WTC11 (cell line): Measurements from ENCODE around the gene VEZF1. TPM values are rescaled to one million over a fixed set of nuclear protein-coding genes. Genes with fewer than 3 reads are reported as not detected.
A peak's percentile ranks its signal among the peaks of the same experiment; 100 is the strongest.

Experiments used
- ATAC-seq: fragments of 200-7000 bp; cut with Tn5 transposase; 2 replicates; pipeline ENCODE4 v1.10.0; 2021; ENCODE audit warnings: mild to moderate bottlenecking, moderate library complexity
- CTCF ChIA-PET: fragments of 300-600 bp; sonication (Branson Sonifier 250); formaldehyde crosslinking; loops from one replicate; lab custom pipeline; 2021; ENCODE audit warnings: antibody characterized with exemption; lab: Charles Lee
- POLR2A ChIA-PET: fragments of 350-600 bp; sonication (Branson Sonifier 250); formaldehyde crosslinking; loops from one replicate; lab custom pipeline; 2021; ENCODE audit warnings: antibody characterized with exemption; lab: Charles Lee
- DNase-seq: peaks from one replicate; pipeline ENCODE4 v3.0.0; 2021; ENCODE audit warnings: low spot score
- H3K27ac Mint-ChIP-seq: 2 replicates; pipeline ENCODE4 v1.8.0; 2021; ENCODE audit warnings: mixed read lengths
- H3K27me3 Mint-ChIP-seq: 2 replicates; pipeline ENCODE4 v1.8.0; 2021; ENCODE audit warnings: low read depth, mild to moderate bottlenecking, moderate library complexity, mixed read lengths
- H3K36me3 Mint-ChIP-seq: 2 replicates; pipeline ENCODE4 v1.8.0; 2021; ENCODE audit warnings: mixed read lengths
- H3K4me1 Mint-ChIP-seq: 2 replicates; pipeline ENCODE4 v1.8.0; 2022; ENCODE audit warnings: mixed read lengths
- H3K4me3 Mint-ChIP-seq: 2 replicates; pipeline ENCODE4 v1.8.0; 2021; ENCODE audit warnings: mild to moderate bottlenecking, moderate library complexity, mixed read lengths
- H3K9me3 Mint-ChIP-seq: 2 replicates; pipeline ENCODE4 v1.8.0; 2021; ENCODE audit warnings: mixed read lengths
- AFF4 ChIP-seq: sonication (generic); formaldehyde crosslinking; IDR thresholded peaks from 2 replicates; pipeline ENCODE4 v1.8.1; 2023; ENCODE audit warnings: mild to moderate bottlenecking, missing genetic modification reagents, borderline replicate concordance
- ATF3 ChIP-seq: sonication (generic); formaldehyde crosslinking; conservative IDR thresholded peaks from 2 replicates; pipeline ENCODE4 v1.8.1; 2022; ENCODE audit warnings: mild to moderate bottlenecking, missing genetic modification reagents
- ELF4 ChIP-seq: sonication (generic); formaldehyde crosslinking; IDR thresholded peaks from 2 replicates; pipeline ENCODE4 v1.8.1; 2022; ENCODE audit warnings: low read depth, mild to moderate bottlenecking, moderate library complexity, missing genetic modification reagents
- ERG ChIP-seq: fragments of 250-450 bp; sonication (Bioruptor Pico); IDR thresholded peaks from 2 replicates; pipeline ENCODE4 v1.8.0; 2021; ENCODE audit warnings: mild to moderate bottlenecking
- ESRRA ChIP-seq: sonication (generic); formaldehyde crosslinking; IDR thresholded peaks from 2 replicates; pipeline ENCODE4 v1.8.1; 2022; ENCODE audit warnings: mild to moderate bottlenecking, missing genetic modification reagents, borderline replicate concordance
- ETV6 ChIP-seq: sonication (generic); formaldehyde crosslinking; IDR thresholded peaks from 2 replicates; pipeline ENCODE4 v1.8.1; 2022; ENCODE audit warnings: mild to moderate bottlenecking, missing genetic modification reagents
- FOXK1 ChIP-seq: sonication (generic); formaldehyde crosslinking; IDR thresholded peaks from 2 replicates; pipeline ENCODE4 v1.8.0; 2022; ENCODE audit warnings: mild to moderate bottlenecking, moderate library complexity, missing genetic modification reagents
- GABPB1 ChIP-seq: sonication (generic); formaldehyde crosslinking; IDR thresholded peaks from 2 replicates; pipeline ENCODE4 v1.8.1; 2023; ENCODE audit warnings: mild to moderate bottlenecking, missing genetic modification reagents
- IRF1 ChIP-seq: sonication (generic); formaldehyde crosslinking; IDR thresholded peaks from 2 replicates; pipeline ENCODE4 v1.8.0; 2023; ENCODE audit warnings: missing genetic modification reagents
- JAZF1 ChIP-seq: fragments of 250-450 bp; sonication (Bioruptor Pico); IDR thresholded peaks from 2 replicates; pipeline ENCODE4 v1.9.0; 2021; ENCODE audit warnings: moderate library complexity, mild to moderate bottlenecking, inconsistent platforms
- KAT7 ChIP-seq: sonication (generic); formaldehyde crosslinking; IDR thresholded peaks from 2 replicates; pipeline ENCODE4 v1.8.1; 2023; ENCODE audit warnings: missing genetic modification reagents, mild to moderate bottlenecking, borderline replicate concordance
- SOX15 ChIP-seq: fragments of 250-450 bp; sonication (Bioruptor Pico); IDR thresholded peaks from 2 replicates; pipeline ENCODE4 v1.9.0; 2021; ENCODE audit warnings: mild to moderate bottlenecking
- TCF7 ChIP-seq: sonication (generic); formaldehyde crosslinking; IDR thresholded peaks from 2 replicates; pipeline ENCODE4 v1.8.0; 2022; ENCODE audit warnings: mild to moderate bottlenecking, low read depth, missing genetic modification reagents, moderate library complexity
- ZNF423 ChIP-seq: fragments of 250-450 bp; sonication (Bioruptor Pico); IDR thresholded peaks from 2 replicates; pipeline ENCODE4 v2.1.2; 2022; ENCODE audit warnings: mild to moderate bottlenecking, moderate library complexity
- ZNF512 ChIP-seq: sonication (generic); formaldehyde crosslinking; IDR thresholded peaks from 2 replicates; pipeline ENCODE4 v1.8.1; 2022; ENCODE audit warnings: missing genetic modification reagents, borderline replicate concordance
- ZNF532 ChIP-seq: fragments of 250-450 bp; sonication (Bioruptor Pico); IDR thresholded peaks from 2 replicates; pipeline ENCODE4 v1.9.0; 2021; ENCODE audit warnings: mild to moderate bottlenecking, borderline replicate concordance
- total RNA-seq: library from RNA; stranded (reverse); gene quantifications from 3 replicates; pipeline ENCODE4 v1.2.3, GENCODE V29; 2021

The VEZF1 gene
- total RNA-seq, 1 experiment from 2014 or later: 43.3 TPM

GRCh38 chr17:58005031-58005727 lies 17.1 kb upstream of the VEZF1 start (continued):
- TF ChIP-seq AFF4 (CRISPR knock-in tag) (no peak), FOXK1 (CRISPR knock-in tag) (no peak)

GRCh38 chr17:58004060-58004459 lies 16.0 kb upstream of the VEZF1 start:
- no peaks in the 10 kb centered on the region for H3K9me3 Mint-ChIP-seq
- peaks cover 55% of the 10 kb centered on the region for H3K36me3 Mint-ChIP-seq
- POLR2A ChIA-PET: no interaction called here
- H3K4me1 Mint-ChIP-seq: peaks cover 52% of the 10 kb centered on the region
- ATAC-seq: no peak
- no peaks in the 10 kb centered on the region for H3K27me3 Mint-ChIP-seq
- peak overlapping the region; percentile 100 for H3K4me3 Mint-ChIP-seq
- no peak for TF ChIP-seq IRF1 (CRISPR knock-in tag)
- no peak for TF ChIP-seq SOX15 (CRISPR knock-in tag)
- no peak for TF ChIP-seq ATF3 (CRISPR knock-in tag)
- no peak for TF ChIP-seq ZNF423 (CRISPR knock-in tag)
- no peak for TF ChIP-seq TCF7 (CRISPR knock-in tag)
- TF ChIP-seq FOXK1 (CRISPR knock-in tag): no peak
- no peak for TF ChIP-seq ELF4 (CRISPR knock-in tag)
- TF ChIP-seq KAT7 (CRISPR knock-in tag): no peak
- no peak for TF ChIP-seq ZNF532 (CRISPR knock-in tag)
- TF ChIP-seq JAZF1 (CRISPR knock-in tag): no peak
- TF ChIP-seq ZNF512: no peak
- no peak for TF ChIP-seq GABPB1 (CRISPR knock-in tag)
- no peak for TF ChIP-seq ERG (CRISPR knock-in tag)
- no peak for TF ChIP-seq ETV6 (CRISPR knock-in tag)
- no peak for TF ChIP-seq ESRRA (CRISPR knock-in tag)
- TF ChIP-seq, all 79 proteins: peak for 0
- H3K27ac Mint-ChIP-seq: peak overlapping the region; percentile 92
- no peak for DNase-seq
- CTCF ChIA-PET: no interaction called here
